ENCODE data around the gene FBP2.

GRCh38 chr9:94632737-94633136 lies 39.1 kb upstream of the FBP2 start:
- TF ChIP-seq CTCF (IDR thresholded peaks at IDR 0.05; ENCODE audit: low read depth, low read length, poor library complexity, severe bottlenecking), result no peak
- no peak for TF ChIP-seq EZH2phosphoT487 (IDR thresholded peaks at IDR 0.05; ENCODE audit: borderline replicate concordance, low read length)

All from DOHH2 (cell line).